Keratinocyte (primary cell): Measurements from ENCODE around the gene DLG4. TPM values are rescaled to one million over a fixed set of nuclear protein-coding genes. Genes with fewer than 3 reads are reported as not detected.

Experiments used
- DNase-seq: peaks from one replicate; pipeline ENCODE4 v3.0.0-alpha.2; 2011; ENCODE audit warnings: low read depth, missing footprints, low spot score
- FAIRE-seq: peaks from 2 replicates; lab custom pipeline; 2011; peaks lifted over from hg19 to GRCh38; lab: Jason Lieb, UNC
- H2AFZ ChIP-seq: 2 replicates; pipeline ENCODE4 v1.6.0; 2012; ENCODE audit warnings: low read length, control low read depth, inconsistent platforms; ENCODE audit not compliant: control insufficient read depth
- H3K27ac ChIP-seq: 2 replicates; pipeline ENCODE4 v1.5.1; 2011; ENCODE audit warnings: low read length; ENCODE audit not compliant: control insufficient read depth, insufficient read depth
- H3K27me3 ChIP-seq: 3 replicates; pipeline ENCODE4 v1.6.0; 2011; ENCODE audit warnings: low read length; ENCODE audit not compliant: control insufficient read depth, insufficient read depth; ENCODE audit errors: extremely low read depth
- H3K36me3 ChIP-seq, 2 experiments: 2 replicates in 1 of 2; 3 replicates in 1 of 2; pipeline ENCODE4 v1.5.1; 2011; ENCODE audit warnings: low read length in 2 of 2, mild to moderate bottlenecking in 1 of 2; ENCODE audit not compliant: control insufficient read depth in 2 of 2, insufficient read depth in 2 of 2; ENCODE audit errors: extremely low read depth in 1 of 2
- H3K4me1 ChIP-seq: 3 replicates; pipeline ENCODE4 v1.5.1; 2011; ENCODE audit warnings: low read length; ENCODE audit not compliant: control insufficient read depth, insufficient read depth; ENCODE audit errors: extremely low read depth
- H3K4me2 ChIP-seq: 3 replicates; pipeline ENCODE4 v1.6.0; 2011; ENCODE audit warnings: low read depth, low read length; ENCODE audit not compliant: control insufficient read depth, insufficient read depth; ENCODE audit errors: extremely low read depth
- H3K4me3 ChIP-seq, 3 experiments: fragments of 200-600 bp in 1 of 3; sonication (generic) in 1 of 3; 2 replicates in 2 of 3; 3 replicates in 1 of 3; pipeline ENCODE4 v1.5.1; 2011 to 2016; ENCODE audit warnings: low read length in 3 of 3, mild to moderate bottlenecking in 3 of 3, control low read depth in 2 of 3, inconsistent platforms in 1 of 3, low read depth in 1 of 3, mixed read lengths in 1 of 3, mixed run types in 1 of 3, moderate library complexity in 1 of 3; ENCODE audit not compliant: control insufficient read depth in 2 of 3, insufficient read depth in 2 of 3; ENCODE audit errors: extremely low read depth in 1 of 3
- H3K79me2 ChIP-seq: 2 replicates; pipeline ENCODE4 v1.6.0; 2012; ENCODE audit warnings: low read length; ENCODE audit not compliant: control insufficient read depth, insufficient read depth
- H3K9ac ChIP-seq: 3 replicates; pipeline ENCODE4 v1.6.0; 2011; ENCODE audit warnings: low read length; ENCODE audit not compliant: control insufficient read depth, insufficient read depth; ENCODE audit errors: extremely low read depth
- H3K9me1 ChIP-seq: 3 replicates; pipeline ENCODE4 v1.6.0; 2011; ENCODE audit warnings: low read length; ENCODE audit not compliant: control insufficient read depth, insufficient read depth; ENCODE audit errors: extremely low read depth
- H3K9me3 ChIP-seq: 2 replicates; pipeline ENCODE4 v1.5.1; 2012; ENCODE audit warnings: low read depth, low read length; ENCODE audit not compliant: control insufficient read depth
- H4K20me1 ChIP-seq: 3 replicates; pipeline ENCODE4 v1.6.0; 2011; ENCODE audit warnings: low read length; ENCODE audit not compliant: control insufficient read depth, insufficient read depth; ENCODE audit errors: extremely low read depth
- EZH2 ChIP-seq: IDR thresholded peaks from one replicate; pipeline ENCODE4 v1.6.1; 2012; ENCODE audit warnings: inconsistent platforms, mild to moderate bottlenecking, low read length, moderate library complexity
- dilution Hi-C: fragments of 300-500 bp; cut with MboI; formaldehyde crosslinking; loops from one replicate; pipeline ENCODE4 v1.7.0; 2020; ENCODE audit warnings: low sequenced_read_pairs; ENCODE audit not compliant: extremely low pct_ligation_motif_present
- polyA plus RNA-seq, 5 experiments: library from polyadenylated mRNA; depleted of rRNA in 3 of 5; stranded (reverse) in 3 of 5; stranded (forward) in 1 of 5; unstranded in 1 of 5; fragments of >200 nt; gene quantifications; 1 replicate in 1 of 5; 2 replicates in 3 of 5; 3 replicates in 1 of 5; pipeline versions ENCODE4 v1.2.1 to v1.2.3, GENCODE V29; 2011 to 2012; ENCODE audit warnings: missing spikeins in 2 of 5, low read depth in 1 of 5, low replicate concordance in 1 of 5
- TF ChIP-seq, protein P1 (sequence below), 3 experiments: IDR thresholded peaks in 1 of 3; conservative IDR thresholded peaks in 1 of 3; optimal IDR thresholded peaks in 1 of 3; 2 replicates in 2 of 3; 3 replicates in 1 of 3; pipeline versions ENCODE3 to v1.5.1; 2011; ENCODE audit warnings: low read length in 3 of 3, mild to moderate bottlenecking in 3 of 3, moderate library complexity in 2 of 3, control low read depth in 1 of 3, inconsistent platforms in 1 of 3; ENCODE audit not compliant: insufficient read depth in 2 of 3; ENCODE audit errors: extremely low read depth in 1 of 3

Gene DLG4
- polyA plus RNA-seq, 1 donor (not counting 4 experiments of a cell fraction or from before 2014, with no cell fraction given), result 4.5 TPM

DNA sequence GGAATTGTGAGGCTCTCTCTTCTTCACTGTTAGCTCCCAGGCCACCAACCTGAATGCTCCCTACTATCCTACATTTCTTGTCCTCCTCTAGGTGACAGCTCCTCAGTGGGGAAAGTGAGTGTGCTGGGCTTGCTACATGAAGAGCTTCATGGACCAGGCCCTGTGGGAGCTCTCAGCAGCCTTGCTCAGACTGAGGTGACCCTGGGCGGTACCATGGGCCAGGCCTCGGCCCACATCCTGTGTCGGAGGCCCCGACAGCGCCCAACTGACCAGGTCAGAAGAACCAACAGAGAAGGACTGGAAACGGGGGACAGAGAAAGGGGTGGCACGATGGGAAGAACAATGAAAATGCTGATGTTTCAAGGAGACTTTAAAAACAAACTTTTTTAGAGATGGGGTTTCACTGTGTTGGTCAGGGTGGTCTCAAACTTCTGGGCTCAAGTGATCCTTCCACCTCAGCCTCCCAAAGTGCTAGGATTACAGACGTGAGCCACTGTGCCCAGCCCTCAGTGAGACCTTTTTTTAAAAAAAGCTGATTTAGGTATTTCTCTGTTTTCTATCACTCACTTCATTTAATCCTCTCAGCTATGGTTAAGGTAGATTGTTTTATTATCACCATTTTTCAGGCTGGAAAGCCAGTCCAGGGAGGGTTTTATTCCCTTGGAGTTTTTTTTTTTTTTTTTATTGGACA is 37.3 kb upstream of the DLG4 start:
- H3K79me2 ChIP-seq, result peaks cover 14% of the 10 kb centered on the region
- no peaks in the 10 kb centered on the region for H4K20me1 ChIP-seq
- no peaks in the 10 kb centered on the region for H3K9me3 ChIP-seq
- FAIRE-seq (no peak), DNase-seq (no peak)
- H3K27me3 ChIP-seq, result no peaks in the 10 kb centered on the region
- H3K9me1 ChIP-seq, result no peaks in the 10 kb centered on the region
- no peak overlapping the region for H3K4me3 ChIP-seq
- H3K27ac ChIP-seq, result no peak overlapping the region
- no peak overlapping the region for H3K4me2 ChIP-seq
- no peak overlapping the region for H3K9ac ChIP-seq
- peaks cover 28% of the 10 kb centered on the region for H3K4me1 ChIP-seq
- H2AFZ ChIP-seq, result no peak overlapping the region
- dilution Hi-C loops, result no loop called here
- H3K36me3 ChIP-seq, result peaks cover 8 to 40% of the 10 kb centered on the region in 2 experiments
- no peak for TF ChIP-seq EZH2
- TF ChIP-seq, protein P1, sequence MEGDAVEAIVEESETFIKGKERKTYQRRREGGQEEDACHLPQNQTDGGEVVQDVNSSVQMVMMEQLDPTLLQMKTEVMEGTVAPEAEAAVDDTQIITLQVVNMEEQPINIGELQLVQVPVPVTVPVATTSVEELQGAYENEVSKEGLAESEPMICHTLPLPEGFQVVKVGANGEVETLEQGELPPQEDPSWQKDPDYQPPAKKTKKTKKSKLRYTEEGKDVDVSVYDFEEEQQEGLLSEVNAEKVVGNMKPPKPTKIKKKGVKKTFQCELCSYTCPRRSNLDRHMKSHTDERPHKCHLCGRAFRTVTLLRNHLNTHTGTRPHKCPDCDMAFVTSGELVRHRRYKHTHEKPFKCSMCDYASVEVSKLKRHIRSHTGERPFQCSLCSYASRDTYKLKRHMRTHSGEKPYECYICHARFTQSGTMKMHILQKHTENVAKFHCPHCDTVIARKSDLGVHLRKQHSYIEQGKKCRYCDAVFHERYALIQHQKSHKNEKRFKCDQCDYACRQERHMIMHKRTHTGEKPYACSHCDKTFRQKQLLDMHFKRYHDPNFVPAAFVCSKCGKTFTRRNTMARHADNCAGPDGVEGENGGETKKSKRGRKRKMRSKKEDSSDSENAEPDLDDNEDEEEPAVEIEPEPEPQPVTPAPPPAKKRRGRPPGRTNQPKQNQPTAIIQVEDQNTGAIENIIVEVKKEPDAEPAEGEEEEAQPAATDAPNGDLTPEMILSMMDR (optimal IDR thresholded peaks at IDR 0.05 in 1 of 3, IDR thresholded peaks at IDR 0.05 in 1 of 3, conservative IDR thresholded peaks at IDR 0.05 in 1 of 3; ENCODE audit: extremely low read depth in 1 of 3, insufficient read depth in 2 of 3, low read length in 3 of 3), result no peak

DNA sequence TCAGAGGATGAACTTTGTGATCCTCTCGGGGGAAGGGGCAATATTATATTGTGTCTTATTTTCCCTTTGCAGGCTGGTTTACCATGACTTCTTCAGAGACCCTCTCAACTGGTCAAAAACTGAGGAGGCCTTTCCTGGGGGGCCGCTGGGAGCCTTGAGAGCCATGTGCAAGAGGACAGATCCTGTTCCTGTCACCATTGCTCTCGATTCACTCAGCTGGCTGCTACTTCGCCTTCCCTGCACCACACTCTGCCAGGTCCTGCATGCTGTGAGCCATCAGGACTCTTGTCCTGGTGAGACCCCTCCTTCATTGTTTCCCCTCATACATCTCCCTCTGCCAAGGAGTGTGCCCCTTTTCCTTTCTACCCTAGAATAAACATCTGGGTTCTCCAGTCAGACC is 34.9 kb upstream of the DLG4 start:
- Histone ChIP-seq H3K27me3 (no peaks in the 10 kb centered on the region), H3K9me3 (no peaks in the 10 kb centered on the region), H3K27ac (no peak overlapping the region), H3K4me3 (no peak overlapping the region), H2AFZ (no peak overlapping the region), H3K4me1 (peaks cover 24% of the 10 kb centered on the region), H3K9ac (no peak overlapping the region), H3K4me2 (no peak overlapping the region), H3K79me2 (peaks cover 33% of the 10 kb centered on the region), H3K36me3 (peaks cover 8 to 32% of the 10 kb centered on the region in 2 experiments), H4K20me1 (no peaks in the 10 kb centered on the region), H3K9me1 (no peaks in the 10 kb centered on the region)
- dilution Hi-C loops, result no loop called here
- no peak for TF ChIP-seq EZH2
- TF ChIP-seq, protein P1 (optimal IDR thresholded peaks at IDR 0.05 in 1 of 3, IDR thresholded peaks at IDR 0.05 in 1 of 3, conservative IDR thresholded peaks at IDR 0.05 in 1 of 3; ENCODE audit: extremely low read depth in 1 of 3, insufficient read depth in 2 of 3, low read length in 3 of 3), result no peak
- no peak for DNase-seq
- FAIRE-seq, result no peak
